Fibroblast of lung (primary cell): ENCODE measurements around the gene KCNT2. TPM values are rescaled to one million over a fixed set of nuclear protein-coding genes. Genes with fewer than 3 reads are reported as not detected.

Experiments
- DNase-seq, 2 donors: peaks; one replicate each; pipeline versions ENCODE4 v3.0.0 to v3.0.0-alpha.2; 2010; ENCODE audit warnings: low read depth in 2 of 2
- H2AFZ ChIP-seq: 2 replicates; pipeline ENCODE4 v1.5.1; 2012; ENCODE audit warnings: low read length, control low read depth, inconsistent platforms
- H3K27ac ChIP-seq: 2 replicates; pipeline ENCODE4 v1.5.1; 2011; ENCODE audit warnings: low read length, control low read depth; ENCODE audit not compliant: insufficient read depth
- H3K27me3 ChIP-seq: 2 replicates; pipeline ENCODE4 v1.5.1; 2011; ENCODE audit warnings: mild to moderate bottlenecking, low read length; ENCODE audit not compliant: control insufficient read depth, insufficient read depth
- H3K36me3 ChIP-seq: 2 replicates; pipeline ENCODE4 v1.5.1; 2011; ENCODE audit warnings: low read length; ENCODE audit not compliant: control insufficient read depth, insufficient read depth
- H3K4me1 ChIP-seq: 2 replicates; pipeline ENCODE4 v1.5.1; 2011; ENCODE audit warnings: low read length; ENCODE audit not compliant: control insufficient read depth, insufficient read depth; ENCODE audit errors: extremely low read depth
- H3K4me2 ChIP-seq: 2 replicates; pipeline ENCODE4 v1.5.1; 2011; ENCODE audit warnings: low read length, control low read depth; ENCODE audit not compliant: insufficient read depth; ENCODE audit errors: extremely low read depth
- H3K4me3 ChIP-seq, 4 experiments: fragments of 200-600 bp in 1 of 4; sonication (generic) in 1 of 4; replicated peaks in 1 of 4; 2 replicates each; pipeline ENCODE4 v1.5.1; 2011 to 2016; ENCODE audit warnings: low read length in 4 of 4, low read depth in 3 of 4, mild to moderate bottlenecking in 3 of 4, control low read depth in 2 of 4, inconsistent platforms in 1 of 4, mixed read lengths in 1 of 4; ENCODE audit not compliant: insufficient read depth in 1 of 4; ENCODE audit errors: control extremely low read depth in 1 of 4
- H3K79me2 ChIP-seq: 2 replicates; pipeline ENCODE4 v1.5.1; 2012; ENCODE audit warnings: mild to moderate bottlenecking, low read length, inconsistent platforms; ENCODE audit not compliant: control insufficient read depth, insufficient read depth
- H3K9ac ChIP-seq: 2 replicates; pipeline ENCODE4 v1.5.1; 2011; ENCODE audit warnings: mild to moderate bottlenecking, low read length, control low read depth; ENCODE audit not compliant: insufficient read depth
- H3K9me3 ChIP-seq: 2 replicates; pipeline ENCODE4 v1.5.1; 2012; ENCODE audit warnings: low read depth, low read length; ENCODE audit not compliant: control insufficient read depth, insufficient read depth
- H4K20me1 ChIP-seq: 2 replicates; pipeline ENCODE4 v1.5.1; 2011; ENCODE audit warnings: low read length; ENCODE audit not compliant: control insufficient read depth, insufficient read depth; ENCODE audit errors: extremely low read depth
- CTCF ChIP-seq, 2 donors: IDR thresholded peaks in 1 of 2; conservative IDR thresholded peaks in 1 of 2; 1 replicate in 1 of 2; 2 replicates in 1 of 2; pipeline ENCODE4 v1.5.1; 2011 to 2012; ENCODE audit warnings: low read length in 2 of 2, control low read depth in 1 of 2, inconsistent platforms in 1 of 2, low read depth in 1 of 2, mild to moderate bottlenecking in 1 of 2
- EZH2 ChIP-seq: IDR thresholded peaks from 2 replicates; pipeline ENCODE4 v1.5.1; 2012; ENCODE audit warnings: low read length, control low read depth, mild to moderate bottlenecking; ENCODE audit errors: missing control alignments
- polyA plus RNA-seq, 2 donors: library from polyadenylated mRNA; depleted of rRNA in 1 of 2; stranded (reverse) in 1 of 2; unstranded in 1 of 2; fragments of >200 nt; gene quantifications; 2 replicates each; pipeline ENCODE4 v1.2.1, GENCODE V29; 2011 to 2012; ENCODE audit warnings: missing spikeins in 1 of 2
- total RNA-seq: library from RNA; depleted of rRNA; stranded (reverse); fragments of >200 nt; gene quantifications from 2 replicates; pipeline ENCODE4 v1.2.1, GENCODE V29; 2014

The KCNT2 gene
- total and polyA plus RNA-seq, 2 donors (not counting 1 experiment from before 2014, with no cell fraction given) = 0.96 to 8.1 TPM

- Histone ChIP-seq H2AFZ (no peak overlapping the region), H3K27ac (no peak overlapping the region), H3K4me3 (no peak overlapping the region), H3K36me3 (no peaks in the 10 kb centered on the region), H3K9me3 (no peaks in the 10 kb centered on the region), H3K79me2 (no peaks in the 10 kb centered on the region), H4K20me1 (no peaks in the 10 kb centered on the region), H3K9ac (no peak overlapping the region), H3K4me1 (no peaks in the 10 kb centered on the region), H3K27me3 (no peaks in the 10 kb centered on the region), H3K4me2 (no peak overlapping the region)
- TF ChIP-seq EZH2 = no peak
- TF ChIP-seq CTCF (conservative IDR thresholded peaks at IDR 0.05 in 1 of 2, IDR thresholded peaks at IDR 0.05 in 1 of 2; ENCODE audit: low read depth in 1 of 2, low read length in 2 of 2) = peak in 1 of 2 donors; percentile 37
- peak; percentile 16 to 60 for DNase-seq
These were observed 235.2 kb downstream of the KCNT2 start for GRCh38 chr1:196372896-196373536.

GRCh38 chr1:196367838-196368237 lies 240.4 kb downstream of the KCNT2 start:
- H3K4me1 ChIP-seq = no peaks in the 10 kb centered on the region
- no peaks in the 10 kb centered on the region for H3K9me3 ChIP-seq
- no peak for TF ChIP-seq EZH2
- TF ChIP-seq CTCF (conservative IDR thresholded peaks at IDR 0.05 in 1 of 2, IDR thresholded peaks at IDR 0.05 in 1 of 2; ENCODE audit: low read depth in 1 of 2, low read length in 2 of 2) = no peak
- H3K4me2 ChIP-seq = no peak overlapping the region
- no peak for DNase-seq
- no peaks in the 10 kb centered on the region for H4K20me1 ChIP-seq
- H2AFZ ChIP-seq = no peak overlapping the region
- H3K27ac ChIP-seq = no peak overlapping the region
- H3K36me3 ChIP-seq = no peaks in the 10 kb centered on the region
- H3K27me3 ChIP-seq = no peaks in the 10 kb centered on the region
- H3K9ac ChIP-seq = no peak overlapping the region
- H3K4me3 ChIP-seq = no peak overlapping the region
- H3K79me2 ChIP-seq = no peaks in the 10 kb centered on the region

- no peak overlapping the region for H3K4me3 ChIP-seq
- no peak overlapping the region for H3K4me2 ChIP-seq
- TF ChIP-seq EZH2 (no peak), CTCF (conservative IDR thresholded peaks at IDR 0.05 in 1 of 2, IDR thresholded peaks at IDR 0.05 in 1 of 2; ENCODE audit: low read depth in 1 of 2, low read length in 2 of 2) (no peak)
- no peaks in the 10 kb centered on the region for H3K36me3 ChIP-seq
- no peaks in the 10 kb centered on the region for H3K9me3 ChIP-seq
- no peaks in the 10 kb centered on the region for H3K27me3 ChIP-seq
- H3K27ac ChIP-seq = no peak overlapping the region
- H3K9ac ChIP-seq = no peak overlapping the region
- no peak overlapping the region for H2AFZ ChIP-seq
- no peak for DNase-seq
- H4K20me1 ChIP-seq = no peaks in the 10 kb centered on the region
- no peaks in the 10 kb centered on the region for H3K79me2 ChIP-seq
- no peaks in the 10 kb centered on the region for H3K4me1 ChIP-seq
These were observed 241.3 kb downstream of the KCNT2 start for GRCh38 chr1:196366817-196367495.
